NAMALWA (cell line): ENCODE measurements around the gene IGHMBP2.
"Not testable (repeated sequence)": the region's sequence is repeated elsewhere in the genome, so short reads cannot be mapped to it uniquely, and the experiment has no call there.

Experiments
- DNase-seq: peaks from one replicate; pipeline ENCODE4 v3.0.0-alpha.2; 2015; ENCODE audit warnings: low spot score

Gene IGHMBP2

GRCh38 chr11:68962527-68963250, 59.0 kb downstream of the IGHMBP2 start:
- DNase-seq: no peak

GRCh38 chr11:68963779-68964178, 60.1 kb downstream of the IGHMBP2 start:
- DNase-seq: peak; percentile 13

- no peak for DNase-seq
Observed at GRCh38 chr11:68965901-68966853, 62.5 kb downstream of the IGHMBP2 start.

- no peak for DNase-seq
Observed at GRCh38 chr11:68966894-68967780, 63.4 kb downstream of the IGHMBP2 start.

- DNase-seq: no peak
Observed at GRCh38 chr11:68968306-68969250, 64.9 kb downstream of the IGHMBP2 start.

GRCh38 chr11:68969386-68969785, 65.7 kb downstream of the IGHMBP2 start:
- no peak for DNase-seq

GRCh38 chr11:68970921-68971636, 67.4 kb downstream of the IGHMBP2 start:
- no peak for DNase-seq

- no peak for DNase-seq
Observed at GRCh38 chr11:68973219-68973618, 69.5 kb downstream of the IGHMBP2 start.

GRCh38 chr11:68973706-68974105, 70.0 kb downstream of the IGHMBP2 start:
- DNase-seq: not testable (repeated sequence)

- DNase-seq: peak; percentile 83
Observed at GRCh38 chr11:68974421-68975194, 70.9 kb downstream of the IGHMBP2 start.

GRCh38 chr11:68976095-68976494, 72.4 kb downstream of the IGHMBP2 start:
- no peak for DNase-seq

GRCh38 chr11:68976563-68976962, 72.9 kb downstream of the IGHMBP2 start:
- no peak for DNase-seq

GRCh38 chr11:68977781-68978625, 74.3 kb downstream of the IGHMBP2 start:
- no peak for DNase-seq

GRCh38 chr11:68978626-68978930, 74.9 kb downstream of the IGHMBP2 start:
- DNase-seq: no peak

GRCh38 chr11:68978931-68979594, 75.4 kb downstream of the IGHMBP2 start:
- DNase-seq: no peak

- no peak for DNase-seq
Observed at GRCh38 chr11:68979931-68980775, 76.5 kb downstream of the IGHMBP2 start.

- no peak for DNase-seq
Observed at GRCh38 chr11:68980776-68981065, 77.0 kb downstream of the IGHMBP2 start, which contains the start of gene MRGPRD. Gene MRGPRD (minus strand): TSS chr11:68980986. CDS start chr11:68980986, 0 bp downstream.
